ENCODE data around the gene EGFL7. TPM values are rescaled to one million over a fixed set of nuclear protein-coding genes. Genes with fewer than 3 reads are reported as not detected.

Gene EGFL7
- total RNA-seq, 2 experiments from 2014 or later = 0.29 to 1.1 TPM

DNA sequence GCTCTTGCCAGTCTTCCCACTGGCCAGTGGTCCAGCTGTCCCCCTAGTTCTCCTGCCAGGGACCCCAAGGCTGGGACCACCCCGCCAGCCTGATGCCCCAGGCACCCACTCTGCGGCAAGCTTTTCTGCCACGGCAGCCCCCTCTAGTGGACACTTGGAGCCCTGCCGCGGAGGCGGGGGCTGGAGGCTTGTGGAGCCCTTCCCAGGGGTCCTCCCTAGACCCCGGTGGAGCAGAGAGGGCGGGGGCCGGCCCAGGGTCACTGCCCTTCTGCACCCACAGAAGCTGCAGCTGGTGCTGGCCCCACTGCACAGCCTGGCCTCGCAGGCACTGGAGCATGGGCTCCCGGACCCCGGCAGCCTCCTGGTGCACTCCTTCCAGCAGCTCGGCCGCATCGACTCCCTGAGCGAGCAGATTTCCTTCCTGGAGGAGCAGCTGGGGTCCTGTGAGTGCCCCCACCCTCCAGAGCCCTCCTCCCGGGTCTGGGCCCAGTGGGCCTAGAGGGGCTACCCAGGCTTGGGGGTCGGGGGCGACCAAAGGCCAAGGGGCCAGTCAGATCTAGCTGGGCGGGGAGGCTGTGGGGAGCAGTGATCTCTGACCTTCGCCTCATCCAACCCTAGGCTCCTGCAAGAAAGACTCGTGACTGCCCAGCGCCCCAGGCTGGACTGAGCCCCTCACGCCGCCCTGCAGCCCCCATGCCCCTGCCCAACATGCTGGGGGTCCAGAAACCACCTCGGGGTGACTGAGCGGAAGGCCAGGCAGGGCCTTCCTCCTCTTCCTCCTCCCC, 9.1 kb downstream of the EGFL7 start:
- Mint-ChIP-seq H3K27ac (no peak overlapping the region), H3K4me3 (no peak overlapping the region), H3K9me3 (ENCODE audit: low read depth) (no peaks in the 10 kb centered on the region), H3K4me1 (no peaks in the 10 kb centered on the region), H3K27me3 (peaks cover under 1% of the 10 kb centered on the region), H3K36me3 (no peaks in the 10 kb centered on the region)
- ATAC-seq (peak; percentile 46), DNase-seq (peak; percentile 55)
- CTCF ChIA-PET = interaction anchor here (0.7 to 2.4 kb wide), 21 partner anchors 11 to 398 kb away, joined by 3 to 33 read pairs (median 4); partner anchors contain the start of genes AGPAT2, EGFL7 and SAPCD2

DNA sequence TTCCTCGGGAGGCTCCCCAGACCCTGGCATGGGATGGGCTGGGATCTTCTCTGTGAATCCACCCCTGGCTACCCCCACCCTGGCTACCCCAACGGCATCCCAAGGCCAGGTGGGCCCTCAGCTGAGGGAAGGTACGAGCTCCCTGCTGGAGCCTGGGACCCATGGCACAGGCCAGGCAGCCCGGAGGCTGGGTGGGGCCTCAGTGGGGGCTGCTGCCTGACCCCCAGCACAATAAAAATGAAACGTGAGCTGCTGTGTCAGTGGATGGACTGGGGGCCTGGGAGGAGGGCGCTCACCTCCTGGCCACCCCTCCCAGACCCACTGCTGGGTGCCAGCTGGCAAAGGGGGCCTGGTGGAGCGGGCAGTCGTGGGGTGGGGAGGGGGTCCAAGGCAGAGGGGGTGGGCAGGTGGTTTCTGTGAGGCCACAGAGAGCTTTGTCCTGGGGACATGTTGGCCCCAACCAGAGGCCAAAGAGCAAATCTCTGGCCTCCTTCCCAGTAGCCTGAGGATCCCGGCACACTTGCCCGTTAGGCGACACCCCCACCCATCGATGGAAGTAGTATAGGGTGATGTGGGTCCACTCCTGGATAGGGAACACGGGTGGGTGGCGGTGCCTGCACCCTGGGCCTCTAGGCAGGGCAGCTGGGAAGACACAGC, 9.8 kb downstream of the EGFL7 start:
- Mint-ChIP-seq H3K4me1 (no peaks in the 10 kb centered on the region), H3K4me3 (no peak overlapping the region), H3K36me3 (no peaks in the 10 kb centered on the region), H3K9me3 (ENCODE audit: low read depth) (no peaks in the 10 kb centered on the region), H3K27ac (no peak overlapping the region), H3K27me3 (no peaks in the 10 kb centered on the region)
- no peak for DNase-seq
- ATAC-seq = no peak
- CTCF ChIA-PET = interaction anchor here (0.9 to 2.4 kb wide), 13 partner anchors 12 to 214 kb away, joined by 3 to 33 read pairs (median 5); partner anchors contain the start of genes AGPAT2 and EGFL7

DNA sequence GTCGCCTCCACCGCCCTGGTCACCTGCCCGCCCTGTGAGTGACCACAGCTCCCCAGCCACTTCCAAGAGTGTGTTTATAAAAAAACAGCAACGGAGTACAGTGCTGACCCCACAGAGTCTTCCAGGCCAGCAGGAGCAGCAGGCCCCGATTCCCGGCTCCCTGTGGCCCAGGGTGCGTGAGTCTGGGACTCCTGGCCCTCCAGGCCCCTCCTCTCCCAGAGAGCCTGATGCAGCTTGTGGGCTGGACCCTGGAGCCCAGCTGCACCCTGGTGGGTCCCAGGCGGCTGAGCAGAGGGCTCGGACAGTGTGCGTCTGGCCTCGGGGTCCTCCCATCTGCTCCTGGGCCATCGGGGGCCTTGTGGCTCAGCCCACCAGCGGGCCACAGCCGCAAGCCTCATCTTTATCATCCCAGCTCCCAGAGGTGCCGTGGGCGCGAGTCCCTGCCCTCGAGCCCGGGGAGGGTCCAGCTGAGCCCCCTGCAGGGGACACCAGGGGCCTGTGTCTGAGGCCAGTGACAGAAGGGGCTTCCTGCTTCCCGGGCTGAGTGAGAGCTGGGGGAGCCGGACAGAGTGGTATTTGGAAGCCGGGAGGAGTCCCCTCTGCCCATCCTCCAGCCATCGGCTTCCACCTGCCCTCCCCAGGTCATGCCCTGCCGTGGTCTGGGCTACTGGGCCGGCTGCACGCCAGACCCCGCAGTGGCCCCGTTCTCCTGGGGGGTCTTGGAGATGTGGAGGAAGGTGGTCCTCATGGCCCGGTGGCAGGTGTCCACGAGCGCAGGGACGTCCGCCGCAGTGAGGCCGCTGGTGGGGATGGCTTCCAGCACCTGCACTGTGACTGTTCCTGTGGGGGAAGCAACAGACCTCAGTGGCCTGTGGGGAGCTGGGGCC, 10.6 kb downstream of the EGFL7 start:
- Mint-ChIP-seq H3K27ac (no peak overlapping the region), H3K4me3 (no peak overlapping the region), H3K4me1 (no peaks in the 10 kb centered on the region), H3K27me3 (no peaks in the 10 kb centered on the region), H3K36me3 (no peaks in the 10 kb centered on the region), H3K9me3 (ENCODE audit: low read depth) (no peaks in the 10 kb centered on the region)
- CTCF ChIA-PET = interaction anchor here (0.6 to 2.4 kb wide), 4 partner anchors 12 to 588 kb away, joined by 3 to 33 read pairs (median 12); partner anchors contain the start of gene AGPAT2
- no peak for DNase-seq
- no peak for ATAC-seq

DNA sequence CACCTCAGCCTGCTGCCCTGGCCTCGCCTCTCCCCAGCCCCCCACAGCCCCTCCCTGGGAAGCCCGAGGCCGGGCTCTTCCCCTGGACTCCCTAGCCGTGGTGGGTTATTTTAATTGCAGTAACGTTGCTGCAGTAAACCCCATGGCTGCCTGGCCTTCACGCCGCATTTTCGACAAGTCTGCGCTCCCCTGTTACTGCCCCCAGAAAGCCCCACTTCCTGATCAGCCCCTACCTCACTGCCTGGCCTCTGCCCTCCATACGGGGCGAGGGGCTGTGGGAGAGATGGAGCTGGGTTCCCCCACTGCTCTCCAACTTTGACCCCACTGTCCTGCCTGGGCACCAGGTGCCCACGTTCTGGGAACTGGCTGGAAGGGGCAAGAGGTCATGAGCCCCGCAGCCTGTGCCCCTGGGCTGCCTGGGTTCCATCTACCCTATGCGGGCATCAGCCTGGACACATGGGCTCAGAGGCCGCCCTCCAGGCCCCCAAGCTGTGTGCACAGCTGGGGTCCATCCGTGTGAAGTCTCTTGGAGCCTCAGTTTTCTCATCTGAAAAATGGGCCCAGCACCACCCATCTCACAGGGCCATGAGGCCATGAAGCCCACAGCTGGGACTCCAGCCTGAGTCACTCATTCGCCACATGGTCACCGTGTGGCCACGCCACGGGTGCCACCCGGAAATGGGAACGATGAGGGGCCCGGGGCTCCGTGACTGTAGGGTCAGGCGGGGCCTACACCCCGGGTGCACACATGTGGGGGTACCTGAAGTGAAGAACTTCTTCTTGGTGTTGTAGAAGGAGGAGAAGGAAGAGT, 11.5 kb downstream of the EGFL7 start:
- H3K4me1 Mint-ChIP-seq = no peaks in the 10 kb centered on the region
- H3K4me3 Mint-ChIP-seq = no peak overlapping the region
- H3K9me3 Mint-ChIP-seq (ENCODE audit: low read depth) = no peaks in the 10 kb centered on the region
- CTCF ChIA-PET = interaction anchor here (0.6 kb wide), 1 partner anchor 587 kb away, joined by 3 read pairs; no protein-coding TSS in a partner anchor
- no peaks in the 10 kb centered on the region for H3K36me3 Mint-ChIP-seq
- no peaks in the 10 kb centered on the region for H3K27me3 Mint-ChIP-seq
- ATAC-seq (no peak), DNase-seq (no peak)
- no peak overlapping the region for H3K27ac Mint-ChIP-seq

DNA sequence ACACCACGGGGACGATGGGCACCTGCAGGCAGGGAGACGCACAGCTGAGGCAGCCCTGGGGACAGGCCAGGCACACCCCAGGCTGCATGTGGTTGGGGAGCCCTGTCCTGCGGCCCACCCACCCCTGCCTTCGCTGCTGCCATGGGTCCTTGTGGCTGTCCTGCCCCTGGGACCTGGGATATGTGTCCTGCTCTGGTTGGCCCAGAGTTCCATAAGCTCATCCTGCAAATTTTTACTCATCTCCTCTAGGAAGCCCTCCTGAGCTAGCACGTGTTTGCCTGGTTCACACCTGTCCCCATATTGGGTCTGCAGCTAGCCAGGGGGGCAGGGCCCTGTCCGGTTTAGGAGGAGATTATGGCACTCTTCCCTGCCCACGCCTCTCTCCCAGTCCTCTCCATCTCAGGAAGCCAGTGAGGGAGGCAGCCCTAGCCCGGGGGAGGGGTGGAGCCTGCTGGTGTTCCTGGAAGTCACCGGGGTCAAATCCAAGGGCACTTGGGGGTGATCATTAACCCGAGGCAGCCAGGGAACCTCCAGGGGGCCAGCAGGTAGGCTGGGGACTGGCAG, 12.2 kb downstream of the EGFL7 start:
- no peaks in the 10 kb centered on the region for H3K27me3 Mint-ChIP-seq
- no peaks in the 10 kb centered on the region for H3K4me1 Mint-ChIP-seq
- H3K36me3 Mint-ChIP-seq = no peaks in the 10 kb centered on the region
- no peak overlapping the region for H3K27ac Mint-ChIP-seq
- CTCF ChIA-PET = no interaction called here
- no peak overlapping the region for H3K4me3 Mint-ChIP-seq
- ATAC-seq = no peak
- DNase-seq = no peak
- no peaks in the 10 kb centered on the region for H3K9me3 Mint-ChIP-seq (ENCODE audit: low read depth)

DNA sequence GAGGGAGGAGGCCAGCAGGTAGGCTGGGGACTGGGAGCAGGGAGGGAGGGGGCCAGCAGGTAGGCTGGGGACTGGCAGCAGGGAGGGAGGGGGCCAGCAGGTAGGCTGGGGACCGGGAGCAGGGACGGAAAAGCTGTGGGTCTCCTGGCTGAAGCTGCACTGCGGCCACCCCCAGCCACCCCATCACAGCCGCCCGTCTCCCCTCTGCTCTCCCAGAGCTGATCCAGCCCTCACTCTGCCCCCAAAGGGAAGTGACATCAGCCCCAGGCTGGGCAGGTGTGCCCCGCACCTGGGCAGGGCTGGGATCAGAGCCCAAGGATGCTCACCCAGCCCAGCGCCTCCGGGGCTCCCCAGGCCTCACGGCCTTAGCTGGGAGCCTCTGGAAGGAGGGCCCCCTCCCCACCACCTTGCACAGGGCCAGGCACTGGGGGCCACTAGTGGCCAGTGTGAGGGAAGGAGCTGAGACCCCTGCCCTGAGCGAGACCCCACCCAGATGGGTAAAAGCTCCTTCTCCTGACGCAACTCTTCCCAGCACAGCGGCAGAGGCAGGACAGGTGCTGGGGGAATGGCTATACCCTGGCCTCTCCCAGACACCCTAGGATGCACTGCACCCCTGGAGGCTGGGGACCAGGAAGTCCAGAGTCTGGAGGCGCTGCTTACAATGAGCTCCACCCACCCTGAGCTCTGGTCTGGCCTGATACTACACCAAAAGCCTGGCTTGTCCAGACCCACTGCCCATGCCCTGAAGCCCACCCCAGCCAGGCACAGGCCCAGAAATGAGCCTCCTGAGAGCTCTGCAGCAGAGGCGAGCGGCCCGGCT, 13.0 kb downstream of the EGFL7 start:
- Mint-ChIP-seq H3K4me1 (no peaks in the 10 kb centered on the region), H3K36me3 (no peaks in the 10 kb centered on the region), H3K9me3 (ENCODE audit: low read depth) (no peaks in the 10 kb centered on the region), H3K27ac (no peak overlapping the region), H3K4me3 (no peak overlapping the region), H3K27me3 (no peaks in the 10 kb centered on the region)
- ATAC-seq = no peak
- CTCF ChIA-PET = interaction anchor here (0.7 to 1.4 kb wide), 3 partner anchors 13 to 19 kb away, joined by 3 to 4 read pairs (median 3); no protein-coding TSS in a partner anchor
- no peak for DNase-seq

DNA sequence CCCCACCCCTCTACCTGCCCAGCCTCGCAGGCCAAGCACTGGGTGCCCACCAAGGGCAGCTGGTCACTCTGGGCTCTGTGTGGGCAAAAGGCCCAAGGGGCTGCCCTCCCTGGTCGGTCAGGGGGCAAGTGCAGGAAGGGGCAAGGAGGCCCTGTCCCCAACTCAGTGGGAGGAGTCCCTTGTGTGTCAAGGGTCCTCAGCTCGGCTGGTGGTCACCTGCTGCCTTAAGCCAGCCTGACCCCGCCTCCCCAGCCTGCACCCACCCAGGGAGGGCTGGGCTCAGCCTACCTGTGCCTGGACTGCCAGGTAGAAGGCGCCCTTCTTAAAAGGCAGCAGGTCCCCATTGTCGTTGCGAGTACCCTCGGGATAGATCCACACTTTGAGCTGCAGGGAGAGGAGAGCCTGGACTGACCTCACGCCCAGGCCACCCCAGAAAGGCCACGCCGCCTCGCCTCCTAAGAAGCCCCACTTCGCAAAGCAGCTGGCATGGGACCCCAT, 13.6 kb downstream of the EGFL7 start:
- H3K27me3 Mint-ChIP-seq = no peaks in the 10 kb centered on the region
- CTCF ChIA-PET = interaction anchor here (0.7 to 1.4 kb wide), 3 partner anchors 12 to 19 kb away, joined by 3 to 4 read pairs (median 3); no protein-coding TSS in a partner anchor
- DNase-seq = no peak
- no peaks in the 10 kb centered on the region for H3K9me3 Mint-ChIP-seq (ENCODE audit: low read depth)
- H3K4me3 Mint-ChIP-seq = no peak overlapping the region
- no peak overlapping the region for H3K27ac Mint-ChIP-seq
- H3K36me3 Mint-ChIP-seq = no peaks in the 10 kb centered on the region
- H3K4me1 Mint-ChIP-seq = no peaks in the 10 kb centered on the region
- ATAC-seq = no peak

DNA sequence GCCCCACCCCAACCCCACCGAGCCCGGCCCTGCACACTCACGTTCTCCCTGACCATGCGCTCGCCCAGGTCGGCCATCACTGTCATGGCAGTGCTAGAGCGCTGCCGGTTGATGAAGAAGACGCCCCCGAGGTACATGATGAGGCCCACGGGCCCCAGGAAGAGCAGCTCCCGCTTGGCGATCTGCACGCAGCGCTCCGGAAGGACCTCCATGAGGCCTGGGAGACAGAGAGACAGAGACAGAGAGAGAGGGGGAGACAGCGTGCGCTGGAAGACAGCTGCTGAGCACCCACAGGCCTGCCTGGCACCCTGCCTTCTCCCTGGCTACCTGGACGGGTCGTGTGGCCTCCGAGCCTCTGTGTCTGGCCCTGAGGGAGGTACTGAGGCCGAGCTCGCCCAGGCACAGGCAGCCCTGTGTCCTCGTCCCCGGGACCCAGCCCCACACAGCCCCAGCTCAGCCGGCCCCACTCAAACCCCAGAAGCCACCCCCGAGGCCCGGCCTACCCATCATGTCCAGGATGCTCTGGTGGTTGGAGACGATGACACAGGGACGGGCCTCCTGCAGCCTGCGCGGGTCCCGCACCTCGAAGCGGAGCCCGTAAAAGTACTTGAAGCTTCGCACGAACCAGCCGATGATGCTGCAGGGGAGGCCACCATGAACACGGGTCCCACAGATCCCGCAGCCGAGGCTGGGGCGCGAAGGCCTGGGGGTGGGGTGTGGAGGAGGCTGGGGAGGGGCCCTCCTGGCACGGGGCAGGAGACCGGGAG, 14.4 kb downstream of the EGFL7 start:
- CTCF ChIA-PET = interaction anchor here (1.4 kb wide), 1 partner anchor 17 kb away, joined by 4 read pairs; no protein-coding TSS in a partner anchor
- ATAC-seq (no peak), DNase-seq (no peak)
- Mint-ChIP-seq H3K27me3 (no peaks in the 10 kb centered on the region), H3K36me3 (no peaks in the 10 kb centered on the region), H3K4me3 (no peak overlapping the region), H3K4me1 (no peaks in the 10 kb centered on the region), H3K27ac (no peak overlapping the region), H3K9me3 (ENCODE audit: low read depth) (no peaks in the 10 kb centered on the region)

DNA sequence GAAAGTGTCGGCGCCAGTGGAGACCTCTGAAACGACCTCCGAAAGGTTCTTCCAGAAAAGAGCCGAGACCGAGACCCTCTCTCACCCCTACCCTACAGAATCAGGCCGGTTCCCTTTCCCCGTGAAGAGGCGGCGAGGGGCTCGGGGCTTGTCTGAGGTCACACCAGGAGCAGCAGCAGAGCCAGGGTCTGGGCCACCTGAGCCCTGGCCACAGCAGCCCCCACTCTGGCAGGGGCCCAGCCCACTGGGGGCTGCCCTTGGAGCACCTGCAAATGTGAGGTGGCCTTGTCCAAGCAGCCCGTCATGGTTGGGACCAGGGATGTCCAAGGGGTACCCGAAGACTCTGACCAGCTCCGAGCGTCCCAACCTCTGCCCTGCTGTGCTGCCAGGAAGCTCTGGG, 15.3 kb downstream of the EGFL7 start:
- Mint-ChIP-seq H3K4me1 (no peaks in the 10 kb centered on the region), H3K27me3 (no peaks in the 10 kb centered on the region), H3K36me3 (no peaks in the 10 kb centered on the region), H3K9me3 (ENCODE audit: low read depth) (no peaks in the 10 kb centered on the region), H3K4me3 (no peak overlapping the region), H3K27ac (no peak overlapping the region)
- CTCF ChIA-PET = no interaction called here
- ATAC-seq (no peak), DNase-seq (no peak)

DNA sequence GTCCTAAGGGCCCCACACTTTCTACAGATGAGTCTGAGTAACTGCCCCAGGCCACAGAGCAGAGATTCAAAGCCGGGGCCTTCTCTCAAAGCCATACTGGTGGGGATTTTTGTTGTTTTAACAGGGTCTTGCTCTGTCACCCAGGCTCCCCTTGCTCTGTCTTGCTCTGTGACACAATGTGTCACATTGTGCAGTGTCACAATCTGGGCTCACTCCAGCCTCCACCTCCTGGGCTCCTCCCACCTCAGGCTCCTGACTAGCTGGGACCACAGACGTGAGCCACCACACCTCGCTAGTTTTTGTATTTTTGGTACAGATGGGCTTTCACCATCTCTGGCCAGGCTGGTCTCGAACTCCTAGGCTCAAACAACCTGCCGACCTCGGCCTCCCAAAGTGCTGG, 15.9 kb downstream of the EGFL7 start:
- peak; percentile 25 for ATAC-seq
- DNase-seq = no peak
- CTCF ChIA-PET = no interaction called here
- Mint-ChIP-seq H3K4me1 (no peaks in the 10 kb centered on the region), H3K27ac (no peak overlapping the region), H3K4me3 (no peak overlapping the region), H3K36me3 (no peaks in the 10 kb centered on the region), H3K9me3 (ENCODE audit: low read depth) (no peaks in the 10 kb centered on the region), H3K27me3 (no peaks in the 10 kb centered on the region)

DNA sequence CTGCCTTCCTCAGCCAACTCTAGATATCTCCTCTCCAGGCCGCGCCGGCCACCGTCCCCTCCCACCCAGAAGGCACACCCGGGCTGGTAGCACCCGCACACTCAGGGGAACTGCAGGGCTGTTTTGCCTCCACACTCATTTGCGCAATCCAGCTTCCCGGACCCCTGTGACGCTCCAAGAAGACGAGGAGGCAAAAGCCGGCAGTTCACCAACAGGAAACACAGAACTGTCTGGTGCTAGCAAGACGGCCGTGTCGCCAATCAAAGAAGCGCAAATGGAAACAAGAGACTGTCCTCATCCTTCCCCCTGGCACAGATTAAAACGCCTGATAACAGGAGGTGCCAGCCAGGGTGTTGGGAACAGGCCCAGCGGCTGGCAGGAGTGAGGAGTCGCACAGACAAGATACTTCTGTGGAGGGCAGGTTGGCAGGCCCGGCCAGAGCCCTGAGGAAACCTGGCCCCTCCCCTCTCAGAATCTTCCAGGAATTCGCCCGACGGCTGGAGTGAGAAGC, 16.8 kb downstream of the EGFL7 start:
- Mint-ChIP-seq H3K4me3 (no peak overlapping the region), H3K9me3 (ENCODE audit: low read depth) (no peaks in the 10 kb centered on the region), H3K4me1 (no peaks in the 10 kb centered on the region), H3K27me3 (no peaks in the 10 kb centered on the region), H3K27ac (no peak overlapping the region), H3K36me3 (no peaks in the 10 kb centered on the region)
- ATAC-seq (no peak), DNase-seq (no peak)
- CTCF ChIA-PET = no interaction called here

Measured in activated CD8-positive, alpha-beta memory T cell treated with anti-CD3 and anti-CD28 coated beads, Interleukin-2, amount 10 ng/mL, durations not matched to agents 7 days and 5 days (primary cell).